SK-N-SH treated with all-trans-retinoic acid at 6 μM for 48 hours (cell line): ENCODE results near the gene KCNB1.

Experiments used
- ATAC-seq: fragments of 200-7000 bp; cut with Tn5 transposase; 3 replicates; pipeline ENCODE4 v1.9.1; 2020; ENCODE audit warnings: mild to moderate bottlenecking, moderate library complexity
- CSDC2 ChIP-seq: fragments of 250-450 bp; sonication (Bioruptor Pico); IDR thresholded peaks from 2 replicates; pipeline ENCODE4 v1.5.0; 2020; ENCODE audit warnings: mild to moderate bottlenecking, moderate library complexity
- ESRRG ChIP-seq: fragments of 250-450 bp; sonication (Bioruptor Pico); IDR thresholded peaks from 2 replicates; pipeline ENCODE4 v1.6.1; 2021; ENCODE audit warnings: mild to moderate bottlenecking
- GLIS3 ChIP-seq: fragments of 250-450 bp; sonication (Bioruptor Pico); IDR thresholded peaks from 2 replicates; pipeline ENCODE4 v1.5.0; 2020; ENCODE audit warnings: mild to moderate bottlenecking, moderate library complexity
- ISL1 ChIP-seq: fragments of 250-450 bp; sonication (Bioruptor Pico); IDR thresholded peaks from 2 replicates; pipeline ENCODE4 v2.1.2; 2022; ENCODE audit warnings: mild to moderate bottlenecking, moderate library complexity
- RARB ChIP-seq: fragments of 250-450 bp; sonication (Bioruptor Pico); IDR thresholded peaks from 2 replicates; pipeline ENCODE4 v1.8.0; 2021; ENCODE audit warnings: mild to moderate bottlenecking, moderate library complexity
- TCF4 ChIP-seq: fragments of 250-450 bp; sonication (Bioruptor Pico); IDR thresholded peaks from 2 replicates; pipeline ENCODE4 v1.8.0; 2021; ENCODE audit warnings: mild to moderate bottlenecking, moderate library complexity, borderline replicate concordance
- TOX ChIP-seq: fragments of 250-450 bp; sonication (Bioruptor Pico); IDR thresholded peaks from 2 replicates; pipeline ENCODE4 v1.8.0; 2021; ENCODE audit warnings: mild to moderate bottlenecking, moderate library complexity, borderline replicate concordance
- ZC3H10 ChIP-seq: fragments of 250-450 bp; sonication (Bioruptor Pico); IDR thresholded peaks from 2 replicates; pipeline ENCODE4 v1.5.1; 2021; ENCODE audit warnings: mild to moderate bottlenecking, moderate library complexity
- ZFP3 ChIP-seq: fragments of 250-450 bp; sonication (Bioruptor Pico); IDR thresholded peaks from 2 replicates; pipeline ENCODE4 v1.5.0; 2020; ENCODE audit warnings: mild to moderate bottlenecking, moderate library complexity
- ZFP30 ChIP-seq: fragments of 450-650 bp; formaldehyde crosslinking; IDR thresholded peaks from 2 replicates; pipeline ENCODE4 v1.5.0; 2022; ENCODE audit warnings: mild to moderate bottlenecking, moderate library complexity
- ZNF8 ChIP-seq: fragments of 450-650 bp; formaldehyde crosslinking; IDR thresholded peaks from 2 replicates; pipeline ENCODE4 v1.5.0; 2020; ENCODE audit warnings: mild to moderate bottlenecking, moderate library complexity
- TF ChIP-seq, protein P1 (sequence below): fragments of 250-450 bp; sonication (Bioruptor Pico); IDR thresholded peaks from 2 replicates; pipeline ENCODE4 v1.8.0; 2020; ENCODE audit warnings: mild to moderate bottlenecking, moderate library complexity, borderline replicate concordance
- TF ChIP-seq, protein P2 (sequence below): fragments of 250-450 bp; sonication (Bioruptor Pico); IDR thresholded peaks from 2 replicates; pipeline ENCODE4 v1.5.0; 2020; ENCODE audit warnings: mild to moderate bottlenecking, moderate library complexity
- TF ChIP-seq, protein P3 (sequence below): fragments of 250-450 bp; sonication (Bioruptor Pico); IDR thresholded peaks from 2 replicates; pipeline ENCODE4 v1.5.1; 2020; ENCODE audit warnings: low read depth, mild to moderate bottlenecking, moderate library complexity

KCNB1 gene

DNA sequence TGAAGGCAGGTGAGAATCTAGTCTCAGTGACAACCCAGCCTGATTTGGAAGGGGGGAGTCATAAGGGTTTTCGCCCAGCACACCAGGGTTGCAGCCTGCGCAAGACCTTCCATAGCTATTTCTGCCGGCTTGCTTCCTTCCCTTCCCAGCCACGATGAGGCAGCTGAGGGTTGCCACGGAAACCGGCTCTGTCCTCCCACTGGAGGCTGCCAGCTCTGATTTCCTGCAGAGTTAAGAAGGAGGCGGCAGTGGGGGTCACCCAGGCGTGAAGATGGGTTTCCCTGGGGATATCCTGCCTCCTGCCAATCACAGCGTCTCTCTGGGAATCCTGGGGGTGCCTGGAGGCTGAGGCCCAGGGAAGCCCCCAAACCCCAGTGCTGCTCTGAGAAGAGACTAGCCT, 23.1 kb upstream of the KCNB1 start:
- peak; percentile 76 for ATAC-seq

DNA sequence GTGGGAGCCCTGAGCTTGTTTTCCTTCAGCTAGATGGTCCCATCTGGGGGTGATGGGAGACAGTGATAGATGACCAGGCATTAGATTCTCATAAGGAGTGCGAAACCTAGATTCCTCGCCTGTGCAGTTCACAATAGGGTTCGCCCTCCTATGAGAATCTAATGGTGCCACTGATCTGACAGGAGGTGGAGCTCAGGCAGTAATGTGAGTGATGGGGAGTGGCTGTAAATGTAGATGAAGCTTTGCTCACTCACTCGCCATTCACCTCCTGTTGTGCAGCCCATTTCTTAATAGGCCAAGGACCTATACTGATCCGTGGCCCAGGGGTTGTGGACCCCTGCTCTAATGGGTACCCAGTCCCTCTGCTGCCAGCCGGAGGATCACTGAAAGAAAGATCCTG, 20.7 kb upstream of the KCNB1 start:
- ATAC-seq: no peak
- TF ChIP-seq TOX (CRISPR knock-in tag): no peak
- TF ChIP-seq, protein P1, sequence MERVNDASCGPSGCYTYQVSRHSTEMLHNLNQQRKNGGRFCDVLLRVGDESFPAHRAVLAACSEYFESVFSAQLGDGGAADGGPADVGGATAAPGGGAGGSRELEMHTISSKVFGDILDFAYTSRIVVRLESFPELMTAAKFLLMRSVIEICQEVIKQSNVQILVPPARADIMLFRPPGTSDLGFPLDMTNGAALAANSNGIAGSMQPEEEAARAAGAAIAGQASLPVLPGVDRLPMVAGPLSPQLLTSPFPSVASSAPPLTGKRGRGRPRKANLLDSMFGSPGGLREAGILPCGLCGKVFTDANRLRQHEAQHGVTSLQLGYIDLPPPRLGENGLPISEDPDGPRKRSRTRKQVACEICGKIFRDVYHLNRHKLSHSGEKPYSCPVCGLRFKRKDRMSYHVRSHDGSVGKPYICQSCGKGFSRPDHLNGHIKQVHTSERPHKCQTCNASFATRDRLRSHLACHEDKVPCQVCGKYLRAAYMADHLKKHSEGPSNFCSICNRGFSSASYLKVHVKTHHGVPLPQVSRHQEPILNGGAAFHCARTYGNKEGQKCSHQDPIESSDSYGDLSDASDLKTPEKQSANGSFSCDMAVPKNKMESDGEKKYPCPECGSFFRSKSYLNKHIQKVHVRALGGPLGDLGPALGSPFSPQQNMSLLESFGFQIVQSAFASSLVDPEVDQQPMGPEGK (CRISPR knock-in tag): no peak
- TF ChIP-seq, protein P2, sequence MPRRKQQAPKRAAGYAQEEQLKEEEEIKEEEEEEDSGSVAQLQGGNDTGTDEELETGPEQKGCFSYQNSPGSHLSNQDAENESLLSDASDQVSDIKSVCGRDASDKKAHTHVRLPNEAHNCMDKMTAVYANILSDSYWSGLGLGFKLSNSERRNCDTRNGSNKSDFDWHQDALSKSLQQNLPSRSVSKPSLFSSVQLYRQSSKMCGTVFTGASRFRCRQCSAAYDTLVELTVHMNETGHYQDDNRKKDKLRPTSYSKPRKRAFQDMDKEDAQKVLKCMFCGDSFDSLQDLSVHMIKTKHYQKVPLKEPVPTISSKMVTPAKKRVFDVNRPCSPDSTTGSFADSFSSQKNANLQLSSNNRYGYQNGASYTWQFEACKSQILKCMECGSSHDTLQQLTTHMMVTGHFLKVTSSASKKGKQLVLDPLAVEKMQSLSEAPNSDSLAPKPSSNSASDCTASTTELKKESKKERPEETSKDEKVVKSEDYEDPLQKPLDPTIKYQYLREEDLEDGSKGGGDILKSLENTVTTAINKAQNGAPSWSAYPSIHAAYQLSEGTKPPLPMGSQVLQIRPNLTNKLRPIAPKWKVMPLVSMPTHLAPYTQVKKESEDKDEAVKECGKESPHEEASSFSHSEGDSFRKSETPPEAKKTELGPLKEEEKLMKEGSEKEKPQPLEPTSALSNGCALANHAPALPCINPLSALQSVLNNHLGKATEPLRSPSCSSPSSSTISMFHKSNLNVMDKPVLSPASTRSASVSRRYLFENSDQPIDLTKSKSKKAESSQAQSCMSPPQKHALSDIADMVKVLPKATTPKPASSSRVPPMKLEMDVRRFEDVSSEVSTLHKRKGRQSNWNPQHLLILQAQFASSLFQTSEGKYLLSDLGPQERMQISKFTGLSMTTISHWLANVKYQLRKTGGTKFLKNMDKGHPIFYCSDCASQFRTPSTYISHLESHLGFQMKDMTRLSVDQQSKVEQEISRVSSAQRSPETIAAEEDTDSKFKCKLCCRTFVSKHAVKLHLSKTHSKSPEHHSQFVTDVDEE (CRISPR knock-in tag): no peak
- TF ChIP-seq ZC3H10 (CRISPR knock-in tag): no peak
- no peak for TF ChIP-seq RARB (CRISPR knock-in tag)
- no peak for TF ChIP-seq ZFP30 (CRISPR knock-in tag)

More for the DNA sequence above, 23.1 kb upstream of the KCNB1 start:
- no peak for TF ChIP-seq ZFP3 (CRISPR knock-in tag)
- TF ChIP-seq, protein P2 (CRISPR knock-in tag): no peak
- no peak for TF ChIP-seq TCF4
- no peak for TF ChIP-seq ISL1

DNA sequence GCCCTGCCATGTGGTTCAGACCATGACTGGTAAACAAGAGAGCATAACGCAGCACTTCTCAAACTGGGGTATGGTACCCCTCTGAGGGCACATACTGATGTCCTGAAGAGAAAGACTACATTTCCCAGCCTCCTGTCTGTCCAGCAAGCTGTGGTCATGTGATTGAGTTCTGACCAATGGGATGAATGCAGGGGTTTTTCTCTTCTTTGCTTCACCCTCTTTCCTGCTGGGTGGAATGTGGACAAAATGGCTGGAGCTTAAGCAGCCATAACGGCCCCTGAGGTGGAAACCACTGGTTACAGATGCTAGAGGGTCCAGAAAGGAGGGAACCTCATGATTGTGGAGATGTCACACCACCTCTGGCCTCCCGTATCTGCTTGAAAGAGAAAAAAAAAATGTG, 19.4 kb upstream of the KCNB1 start:
- TF ChIP-seq CSDC2 (no peak), ZNF8 (CRISPR knock-in tag) (no peak)
- TF ChIP-seq, protein P3, sequence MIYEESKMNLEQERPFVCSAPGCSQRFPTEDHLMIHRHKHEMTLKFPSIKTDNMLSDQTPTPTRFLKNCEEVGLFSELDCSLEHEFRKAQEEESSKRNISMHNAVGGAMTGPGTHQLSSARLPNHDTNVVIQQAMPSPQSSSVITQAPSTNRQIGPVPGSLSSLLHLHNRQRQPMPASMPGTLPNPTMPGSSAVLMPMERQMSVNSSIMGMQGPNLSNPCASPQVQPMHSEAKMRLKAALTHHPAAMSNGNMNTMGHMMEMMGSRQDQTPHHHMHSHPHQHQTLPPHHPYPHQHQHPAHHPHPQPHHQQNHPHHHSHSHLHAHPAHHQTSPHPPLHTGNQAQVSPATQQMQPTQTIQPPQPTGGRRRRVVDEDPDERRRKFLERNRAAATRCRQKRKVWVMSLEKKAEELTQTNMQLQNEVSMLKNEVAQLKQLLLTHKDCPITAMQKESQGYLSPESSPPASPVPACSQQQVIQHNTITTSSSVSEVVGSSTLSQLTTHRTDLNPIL (CRISPR knock-in tag): no peak
- TF ChIP-seq, protein P2 (CRISPR knock-in tag): no peak
- peak; percentile 46 for ATAC-seq

DNA sequence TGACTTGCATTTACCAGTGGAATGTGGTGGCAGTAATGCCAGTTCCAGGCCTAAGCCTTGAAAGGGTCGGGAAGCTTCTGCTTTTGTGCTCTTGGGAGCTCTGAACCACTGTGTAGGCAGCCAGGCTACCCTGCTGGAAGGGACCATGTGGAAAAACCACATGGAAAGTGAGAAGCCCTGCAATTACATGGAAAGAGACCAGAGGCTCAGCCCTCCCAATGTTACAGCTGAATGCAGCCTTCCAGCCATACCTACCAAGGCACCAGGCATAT, 14.9 kb upstream of the KCNB1 start:
- TF ChIP-seq ESRRG (CRISPR knock-in tag) (no peak), GLIS3 (CRISPR knock-in tag) (no peak), CSDC2 (no peak)
- TF ChIP-seq, protein P2 (CRISPR knock-in tag): no peak
- no peak for ATAC-seq
